Heart right ventricle (tissue), 16 donors: ENCODE measurements around the gene GPC3. TPM values are rescaled to one million over a fixed set of nuclear protein-coding genes. Genes with fewer than 3 reads are reported as not detected.

Experiments used
- ATAC-seq, 8 donors: fragments of 200-7000 bp; cut with Tn5 transposase; one replicate each; pipeline ENCODE4 v1.9.1; 2020; ENCODE audit warnings: mild to moderate bottlenecking in 8 of 8, moderate library complexity in 8 of 8, moderate number of reproducible peaks in 1 of 8
- DNase-seq, 2 donors: peaks; one replicate each; pipeline ENCODE4 v3.0.0-alpha.2; 2020
- H3K27ac ChIP-seq, 10 donors: fragments of 200-600 bp; sonication (generic) in 2 of 10; one replicate each; pipeline versions ENCODE4 v1.5.0 to v1.8.0; 2020 to 2022; ENCODE audit warnings: mild to moderate bottlenecking in 3 of 10
- H3K27me3 ChIP-seq, 7 donors: fragments of 200-600 bp; one replicate each; pipeline ENCODE4 v1.8.0; 2021 to 2022; ENCODE audit warnings: mild to moderate bottlenecking in 2 of 7
- H3K36me3 ChIP-seq, 9 donors: fragments of 200-600 bp; sonication (generic) in 1 of 9; one replicate each; pipeline versions ENCODE4 v1.5.0 to v1.8.0; 2020 to 2022; ENCODE audit warnings: mild to moderate bottlenecking in 2 of 9
- H3K4me1 ChIP-seq, 9 donors: fragments of 200-600 bp; sonication (generic) in 1 of 9; one replicate each; pipeline versions ENCODE4 v1.5.0 to v1.8.0; 2020 to 2022; ENCODE audit warnings: mild to moderate bottlenecking in 4 of 9
- H3K4me3 ChIP-seq, 10 donors: fragments of 200-600 bp; sonication (generic) in 2 of 10; one replicate each; pipeline versions ENCODE4 v1.5.0 to v1.8.0; 2020 to 2022; ENCODE audit warnings: mild to moderate bottlenecking in 7 of 10, moderate library complexity in 2 of 10
- H3K9me3 ChIP-seq, 11 donors: fragments of 200-600 bp in 10 of 11; sonication (generic) in 2 of 11; one replicate each; pipeline versions ENCODE4 v1.5.0 to v1.8.0; 2013 to 2022; ENCODE audit warnings: mild to moderate bottlenecking in 2 of 11, control low read depth in 1 of 11, moderate library complexity in 1 of 11
- CTCF ChIP-seq, 9 donors: fragments of 200-600 bp; sonication (generic) in 2 of 9; IDR thresholded peaks; one replicate each; pipeline versions ENCODE4 v1.5.0 to v1.8.0; 2021 to 2022; ENCODE audit warnings: antibody characterized with exemption in 9 of 9, mild to moderate bottlenecking in 5 of 9, moderate library complexity in 1 of 9
- WGBS, 2 donors: extraction: QIAGEN DNeasy Blood & Tissue Kit; methylation state at CpG; one replicate each; pipeline ENCODE4 v1.1.7; 2013; ENCODE audit warnings: inconsistent platforms in 1 of 2; 5-methylcytosine and 5-hydroxymethylcytosine counted together
- intact Hi-C, 10 donors: fragments of 100-400 bp; cut with DNase I; formaldehyde crosslinking; loops; one replicate each; pipeline versions ENCODE4 v1.11.1 to v1.14.2; 2022
- polyA plus RNA-seq, 2 donors: library from polyadenylated mRNA; stranded (reverse); fragments of 200-250 nt; gene quantifications; one replicate each; pipeline ENCODE4 v1.2.3, GENCODE V29; 2013
- total RNA-seq, 10 donors: library from RNA; stranded (reverse); fragmentation: NEBNext Ultra II Directional in 3 of 10; extraction: Animal tissue kit (Norgen Biotek cat#: 25700) in 3 of 10; gene quantifications; one replicate each; pipeline versions ENCODE4 v1.2.1 to v1.2.4, GENCODE V29; 2021 to 2023
- donor health status: Arrhythmogenic right ventricular cardiomyopathy.
- donor health status: ischemic (EF 13 %, LVEDD 7.1; RV severe dilation, severe dysfunction).
- donor health status: healthy with polysubstance abuse.
- donor health status: DM: no; HTN: yes; CAD: no.
- donor health status: DM: no; HTN: no; CAD: no.
- donor health status: ischemic (EF 25% LVEDD 6.9; RV normal size, moderate dysfunction).
- donor health status: ischemic (EF 25% LVEDD 5.7; RV mildly dilated, moderate dysfunction).
- donor health status: healthy.
- donor health status: DM: yes; HTN: yes; CAD: no.
- donor health status: Ischemic cardiomyopathy.
- donor health status: ischemic (EF 35%, LVEDD 5.7; RV mildly dilated, moderate dysfunction).
- donor health status: nonischemic (EF 11% LVEDD 7.7; RV severe dilation, severe dysfunction).
- donor health status: DM: yes; HTN: yes; CAD: no.
- donor health status: PGD.
- donor health status: ischemic (EF 29% LVEDD 5.4; RV normal size, mild dysfunction).
- donor health status: nonischemic (EF 23%, LVEDD 6.1; RV moderate dilation, normal function).

Gene GPC3
- total and polyA plus RNA-seq, 12 donors: 0.66 to 5.6 (median 3.4) TPM

DNA sequence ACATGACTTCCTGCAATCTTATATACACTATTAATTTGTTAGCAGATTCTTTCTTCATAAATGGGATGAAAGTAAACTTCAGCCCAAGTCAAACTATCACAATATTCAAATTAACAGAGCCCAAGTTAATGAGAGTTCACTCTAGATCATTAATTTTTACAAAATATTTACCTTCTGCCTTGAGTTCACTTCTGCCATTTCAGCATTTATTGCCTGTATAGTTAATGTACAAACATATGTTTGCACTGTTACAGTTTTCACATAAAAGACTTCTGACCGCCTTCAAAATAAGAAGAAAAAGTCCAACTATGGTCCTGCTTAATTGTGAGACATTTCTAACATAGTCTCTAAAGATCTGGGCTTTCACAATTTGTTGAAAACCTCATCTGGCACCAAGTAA lies 46.9 kb downstream of the GPC3 start:
- no peak for ATAC-seq

DNA sequence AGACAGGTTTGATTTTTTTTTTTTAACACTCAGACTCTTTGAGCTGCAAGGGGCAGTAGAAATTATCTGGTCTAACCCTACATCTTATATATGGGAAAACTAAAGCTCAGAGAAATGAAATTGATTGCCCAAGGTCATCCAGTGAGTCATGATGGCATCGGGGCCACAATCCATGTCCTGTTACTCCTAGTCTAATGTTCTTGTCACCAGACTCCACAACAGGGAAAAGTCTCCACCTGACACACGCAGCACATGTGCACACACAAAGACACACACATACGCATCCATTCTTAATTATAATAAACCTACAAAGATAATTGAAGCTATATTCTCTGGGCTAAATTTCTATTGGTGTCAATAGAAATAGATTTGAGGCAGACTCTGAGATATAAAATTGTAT lies 48.4 kb downstream of the GPC3 start:
- TF ChIP-seq CTCF (IDR thresholded peaks at IDR 0.05): no peak
- Histone ChIP-seq H3K4me1 (no peaks in the 10 kb centered on the region), H3K27me3 (peaks cover 0 to 25% (median 0%) of the 10 kb centered on the region in 7 donors), H3K9me3 (no peaks in the 10 kb centered on the region), H3K36me3 (no peaks in the 10 kb centered on the region), H3K4me3 (no peak overlapping the region), H3K27ac (no peak overlapping the region)
- DNase-seq (no peak), ATAC-seq (no peak)
- 91 to 94% methylated on average over 3 of the region's 3 CpGs for WGBS, 2 donors
- intact Hi-C loops: no loop called here

More for the DNA sequence above, 46.9 kb downstream of the GPC3 start:
- TF ChIP-seq CTCF (IDR thresholded peaks at IDR 0.05): no peak
- Histone ChIP-seq H3K9me3 (no peaks in the 10 kb centered on the region), H3K27ac (no peak overlapping the region), H3K36me3 (no peaks in the 10 kb centered on the region), H3K4me3 (no peak overlapping the region), H3K4me1 (no peaks in the 10 kb centered on the region), H3K27me3 (peaks cover 0 to 34% (median 0%) of the 10 kb centered on the region in 7 donors)
- intact Hi-C loops: no loop called here
- no peak for DNase-seq
- WGBS, 2 donors: 93 to 95% methylated on average over 1 of the region's 1 CpG

DNA sequence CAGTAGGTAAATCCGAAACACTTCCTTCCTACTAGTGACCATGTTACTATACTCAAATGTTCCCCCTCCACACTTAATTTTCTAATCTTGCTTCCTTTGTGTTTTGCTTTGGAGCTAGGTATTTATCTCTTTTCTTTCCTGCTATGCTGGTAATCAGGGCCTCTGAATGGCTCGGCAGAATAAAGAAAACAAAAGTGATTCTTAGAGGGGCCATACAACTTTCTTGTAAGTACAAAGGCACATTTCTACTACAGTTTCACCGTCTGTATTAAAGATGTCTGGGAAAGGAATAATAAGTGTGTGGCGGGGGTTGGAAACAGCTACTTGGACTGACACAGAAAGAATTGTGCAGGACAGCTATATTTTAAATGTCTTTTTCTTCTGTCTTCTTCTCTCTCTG lies 50.3 kb downstream of the GPC3 start:
- H3K4me1 ChIP-seq: no peaks in the 10 kb centered on the region
- ATAC-seq (no peak), DNase-seq (no peak)
- H3K9me3 ChIP-seq: no peaks in the 10 kb centered on the region
- no peak overlapping the region for H3K27ac ChIP-seq
- H3K27me3 ChIP-seq: peaks cover 0 to 30% (median 0%) of the 10 kb centered on the region in 7 donors
- H3K4me3 ChIP-seq: no peak overlapping the region
- WGBS, 2 donors: 57 to 61% methylated on average over 4 of the region's 4 CpGs
- no peak for TF ChIP-seq CTCF (IDR thresholded peaks at IDR 0.05)
- intact Hi-C loops: no loop called here
- no peaks in the 10 kb centered on the region for H3K36me3 ChIP-seq

DNA sequence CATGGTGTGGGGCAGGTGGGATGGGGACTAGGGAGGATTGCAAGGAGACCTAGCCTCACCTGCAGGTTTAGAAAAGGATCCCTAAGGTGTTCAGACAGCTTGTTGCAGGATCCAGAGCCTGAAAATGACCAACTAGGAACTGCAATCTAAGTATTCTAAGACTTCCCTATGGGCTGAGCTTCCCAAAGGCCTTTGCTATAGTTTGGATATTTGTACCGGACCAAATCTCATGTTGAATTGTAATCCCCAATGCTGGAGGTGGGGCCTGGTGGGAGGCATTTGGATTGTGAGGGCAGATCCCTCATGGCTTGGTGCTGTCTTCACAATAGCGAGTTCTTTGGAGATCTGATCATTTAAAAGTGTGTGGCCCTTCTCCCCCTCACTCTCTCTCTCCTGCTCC lies 52.1 kb downstream of the GPC3 start:
- Histone ChIP-seq H3K4me1 (no peaks in the 10 kb centered on the region), H3K27me3 (peaks cover 0 to 30% (median 0%) of the 10 kb centered on the region in 7 donors), H3K9me3 (no peaks in the 10 kb centered on the region), H3K27ac (no peak overlapping the region), H3K36me3 (no peaks in the 10 kb centered on the region), H3K4me3 (no peak overlapping the region)
- ATAC-seq: no peak
- intact Hi-C loops: no loop called here
- no peak for DNase-seq
- no peak for TF ChIP-seq CTCF (IDR thresholded peaks at IDR 0.05)
- WGBS, 2 donors: 97 to 100% methylated on average over 2 of the region's 2 CpGs
